ENCODE results near the gene SPTBN4.
A peak's percentile ranks its signal among the peaks of the same experiment; 100 is the strongest.

Gene SPTBN4

DNA sequence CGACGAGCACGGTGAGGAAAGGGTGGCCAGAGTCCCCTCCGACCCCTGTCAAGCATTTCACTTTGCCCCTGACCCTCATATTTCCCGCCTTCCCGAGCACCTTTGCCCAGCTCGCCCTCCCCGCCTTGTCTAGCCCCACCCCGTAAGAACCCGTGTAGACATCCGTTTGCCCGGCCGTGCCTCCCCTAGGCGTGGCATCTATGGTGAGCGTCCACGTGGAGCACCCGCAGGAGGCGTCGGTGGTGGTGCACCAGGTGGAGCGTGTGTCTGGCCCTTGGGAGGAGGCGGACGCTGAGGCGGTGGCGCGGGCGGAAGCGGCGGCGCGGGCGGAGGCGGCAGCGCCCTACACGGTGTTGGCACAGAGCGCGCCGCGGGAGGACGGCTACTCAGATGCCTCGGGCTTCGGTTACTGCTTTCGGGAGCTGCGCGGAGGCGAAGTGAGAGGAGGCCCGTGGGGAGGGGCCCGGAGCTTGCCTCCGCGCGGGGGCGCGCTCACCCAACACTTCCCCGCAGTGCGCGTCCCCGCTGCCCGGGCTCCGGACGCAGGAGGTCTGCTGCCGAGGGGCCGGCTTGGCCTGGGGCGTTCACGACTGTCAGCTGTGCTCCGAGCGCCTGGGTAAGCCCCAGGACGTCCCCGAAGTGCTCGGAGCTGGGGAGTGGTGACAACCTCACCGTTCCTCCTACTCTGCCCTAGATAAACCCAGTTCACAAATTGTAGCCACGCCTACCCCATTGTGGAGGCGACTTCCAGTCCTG is 138.6 kb downstream of the SPTBN4 start:
- peak; percentile 82 for DNase-seq

DNA sequence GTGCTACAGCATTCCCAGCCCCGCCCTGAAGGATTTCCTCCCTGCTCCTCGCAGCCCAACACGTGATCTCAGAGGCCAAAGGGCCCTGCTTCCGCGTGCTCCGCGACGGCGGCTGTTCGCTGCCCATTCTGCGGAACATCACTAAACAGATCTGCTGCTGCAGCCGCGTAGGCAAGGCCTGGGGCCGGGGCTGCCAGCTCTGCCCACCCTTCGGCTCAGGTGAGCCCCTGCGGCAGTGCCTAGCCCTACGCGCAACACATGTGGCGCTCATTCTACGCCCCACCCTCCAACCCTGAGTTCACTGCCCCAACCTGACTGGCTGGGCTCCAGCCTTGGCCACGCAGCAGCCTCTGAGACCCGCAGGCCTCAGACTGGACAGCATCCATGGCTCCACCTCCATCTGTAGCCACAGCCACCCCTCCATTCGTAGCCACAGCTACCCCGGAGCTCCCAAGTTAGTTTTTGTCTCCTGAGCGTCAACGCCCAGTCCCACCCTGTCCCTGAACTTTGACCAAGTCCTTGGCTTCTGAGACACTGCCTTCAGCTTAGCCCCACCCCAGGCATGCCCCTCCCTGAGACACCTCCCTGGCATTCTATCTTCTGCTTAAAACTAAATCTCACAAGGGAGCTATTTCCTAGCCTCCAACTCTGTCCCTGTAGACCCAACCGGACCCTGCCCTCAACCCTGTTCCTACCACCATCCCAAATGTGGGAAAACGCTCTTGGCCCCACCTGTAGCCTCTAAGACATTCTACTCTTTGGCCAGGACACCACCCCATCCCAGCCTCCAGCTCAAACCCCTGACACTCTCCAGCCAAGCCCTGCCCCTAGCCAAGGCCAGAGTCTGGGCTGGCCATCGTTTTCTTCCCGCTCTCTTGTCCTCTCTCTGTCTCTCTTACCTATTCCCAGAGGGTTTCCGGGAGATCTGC is 140.8 kb downstream of the SPTBN4 start:
- no peak for DNase-seq

DNA sequence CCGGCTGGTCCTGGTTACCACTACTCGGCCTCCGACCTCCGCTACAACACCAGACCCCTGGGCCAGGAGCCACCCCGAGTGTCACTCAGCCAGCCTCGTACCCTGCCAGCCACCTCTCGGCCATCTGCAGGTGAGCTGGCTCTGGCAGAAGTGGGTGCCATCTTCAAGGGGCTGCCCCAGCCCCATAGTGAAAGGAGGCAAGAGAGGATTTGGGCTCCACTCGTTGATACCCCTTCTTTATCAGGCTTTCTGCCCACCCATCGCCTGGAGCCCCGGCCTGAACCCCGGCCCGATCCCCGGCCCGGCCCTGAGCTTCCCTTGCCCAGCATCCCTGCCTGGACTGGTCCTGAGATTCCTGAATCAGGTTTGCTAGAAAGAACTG is 141.4 kb downstream of the SPTBN4 start:
- DNase-seq = no peak

DNA sequence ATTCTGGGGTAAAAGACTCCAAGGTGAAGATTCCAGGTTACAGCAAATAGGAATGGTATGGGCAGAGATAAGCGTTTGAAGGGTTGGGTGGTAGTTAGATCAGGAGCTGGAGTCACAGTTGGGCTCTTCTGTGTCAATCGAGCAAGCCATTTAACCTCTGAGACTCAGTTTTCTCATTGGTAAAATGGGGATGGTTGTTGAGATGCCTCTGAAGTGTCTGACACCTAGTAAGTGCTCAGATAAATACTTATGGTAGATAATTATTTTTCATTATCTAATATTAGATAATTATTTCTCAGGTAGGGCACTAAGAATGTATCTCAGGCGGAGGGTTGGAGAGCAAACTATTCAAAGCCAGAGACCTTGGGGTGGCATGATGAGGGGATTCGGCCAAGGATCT is 142.2 kb downstream of the SPTBN4 start:
- no peak for DNase-seq

DNA sequence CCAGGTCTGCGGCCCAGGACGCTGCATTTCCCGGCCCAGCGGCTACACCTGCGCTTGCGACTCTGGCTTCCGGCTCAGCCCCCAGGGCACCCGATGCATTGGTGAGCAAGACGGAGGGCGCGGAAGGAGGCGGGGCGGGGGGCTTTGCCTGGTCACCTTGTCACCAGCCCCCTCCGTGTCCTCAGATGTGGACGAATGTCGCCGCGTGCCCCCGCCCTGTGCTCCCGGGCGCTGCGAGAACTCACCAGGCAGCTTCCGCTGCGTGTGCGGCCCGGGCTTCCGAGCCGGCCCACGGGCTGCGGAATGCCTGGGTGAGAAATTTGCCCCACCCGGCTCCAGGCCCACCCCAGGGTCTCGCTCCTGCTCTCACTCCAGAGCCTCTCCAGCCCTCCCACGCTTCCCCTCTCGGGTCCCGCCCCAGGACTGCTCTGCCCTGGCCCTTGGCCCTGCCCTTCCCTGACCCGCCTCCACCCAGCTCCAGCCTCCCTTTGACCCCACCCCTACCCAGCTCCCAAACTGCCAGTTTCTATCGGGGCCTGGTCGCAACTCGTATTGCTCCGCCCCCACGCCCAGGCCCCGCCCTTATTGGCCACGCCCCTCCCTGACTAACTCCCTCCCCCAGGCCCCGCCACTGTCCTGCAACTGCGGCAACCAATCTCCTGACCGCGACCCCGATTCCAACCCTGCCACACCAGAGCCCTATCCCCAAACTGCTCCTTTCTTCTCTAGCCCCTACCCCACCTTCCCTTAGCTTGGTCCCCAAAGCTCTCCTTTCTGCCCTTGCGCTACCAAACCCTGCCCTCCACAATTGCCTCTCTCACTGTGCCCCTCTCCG is 143.0 kb downstream of the SPTBN4 start:
- peak; percentile 96 for DNase-seq

DNA sequence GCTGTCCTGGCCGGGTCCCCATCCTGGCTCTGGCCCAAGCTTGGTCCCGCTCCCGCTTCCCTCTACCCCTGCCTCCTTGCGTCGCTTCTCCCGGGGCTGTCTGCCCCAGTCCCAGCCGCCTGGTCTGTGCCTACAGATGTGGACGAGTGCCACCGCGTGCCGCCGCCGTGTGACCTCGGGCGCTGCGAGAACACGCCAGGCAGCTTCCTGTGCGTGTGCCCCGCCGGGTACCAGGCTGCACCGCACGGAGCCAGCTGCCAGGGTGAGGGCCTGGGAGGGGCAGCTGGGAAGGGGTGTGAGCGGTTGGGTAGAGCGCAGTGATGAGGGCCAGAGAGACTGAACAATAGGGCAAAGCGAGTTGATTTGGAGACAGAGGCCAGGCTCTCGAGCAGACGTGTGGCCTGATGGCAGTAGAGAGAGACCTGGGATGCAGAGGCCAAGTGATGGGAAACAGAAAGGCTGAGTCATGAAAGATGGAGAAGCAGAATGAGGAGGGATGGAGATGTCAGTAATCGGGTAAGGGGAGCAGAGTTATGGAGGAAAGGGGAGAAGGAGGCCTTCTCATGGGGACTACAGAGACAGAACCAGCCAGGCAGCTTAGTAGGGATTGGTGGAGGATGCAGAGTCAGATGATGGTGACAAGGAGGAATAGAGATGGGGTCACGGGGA is 143.7 kb downstream of the SPTBN4 start:
- peak; percentile 77 for DNase-seq

DNA sequence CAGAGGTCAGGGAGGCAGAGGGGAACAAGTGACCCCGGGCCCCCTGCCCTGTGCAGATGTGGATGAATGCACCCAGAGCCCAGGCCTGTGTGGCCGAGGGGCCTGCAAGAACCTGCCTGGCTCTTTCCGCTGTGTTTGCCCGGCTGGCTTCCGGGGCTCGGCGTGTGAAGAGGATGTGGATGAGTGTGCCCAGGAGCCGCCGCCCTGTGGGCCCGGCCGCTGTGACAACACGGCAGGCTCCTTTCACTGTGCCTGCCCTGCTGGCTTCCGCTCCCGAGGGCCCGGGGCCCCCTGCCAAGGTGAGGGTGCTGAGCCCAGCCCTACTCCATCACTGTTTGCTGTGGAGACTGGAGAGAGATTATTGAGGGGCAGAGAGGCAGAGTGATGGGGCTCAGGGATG is 144.3 kb downstream of the SPTBN4 start:
- no peak for DNase-seq

DNA sequence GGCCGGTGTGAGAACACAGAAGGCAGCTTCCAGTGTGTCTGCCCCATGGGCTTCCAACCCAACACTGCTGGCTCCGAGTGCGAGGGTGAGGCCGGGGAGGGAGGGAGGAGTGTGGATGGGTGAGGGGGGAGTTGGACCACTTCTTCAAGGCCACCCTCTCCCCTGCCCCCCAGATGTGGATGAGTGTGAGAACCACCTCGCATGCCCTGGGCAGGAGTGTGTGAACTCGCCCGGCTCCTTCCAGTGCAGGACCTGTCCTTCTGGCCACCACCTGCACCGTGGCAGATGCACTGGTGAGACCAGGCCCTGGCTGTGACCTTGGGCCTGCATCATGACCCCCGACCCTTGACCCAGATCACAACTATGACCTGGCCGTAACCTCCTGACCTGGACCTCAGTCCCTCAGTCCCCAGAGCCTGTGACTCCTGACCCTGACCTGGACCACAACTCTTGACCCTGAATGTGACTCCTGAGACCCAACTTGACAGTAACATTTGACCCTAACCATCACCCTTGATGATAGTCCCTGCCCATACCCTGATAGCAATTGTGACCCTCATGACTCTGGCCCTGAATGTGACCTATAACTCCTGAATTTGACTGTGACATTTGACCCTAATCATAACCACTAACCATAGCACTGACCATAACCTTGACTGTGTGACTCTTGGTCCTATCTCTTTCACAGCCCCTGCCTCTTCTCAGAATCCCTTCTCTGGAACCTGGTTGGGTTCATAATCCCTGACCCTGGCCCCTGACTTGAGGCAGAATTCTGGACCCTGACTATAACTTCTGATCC is 145.3 kb downstream of the SPTBN4 start:
- DNase-seq = no peak

DNA sequence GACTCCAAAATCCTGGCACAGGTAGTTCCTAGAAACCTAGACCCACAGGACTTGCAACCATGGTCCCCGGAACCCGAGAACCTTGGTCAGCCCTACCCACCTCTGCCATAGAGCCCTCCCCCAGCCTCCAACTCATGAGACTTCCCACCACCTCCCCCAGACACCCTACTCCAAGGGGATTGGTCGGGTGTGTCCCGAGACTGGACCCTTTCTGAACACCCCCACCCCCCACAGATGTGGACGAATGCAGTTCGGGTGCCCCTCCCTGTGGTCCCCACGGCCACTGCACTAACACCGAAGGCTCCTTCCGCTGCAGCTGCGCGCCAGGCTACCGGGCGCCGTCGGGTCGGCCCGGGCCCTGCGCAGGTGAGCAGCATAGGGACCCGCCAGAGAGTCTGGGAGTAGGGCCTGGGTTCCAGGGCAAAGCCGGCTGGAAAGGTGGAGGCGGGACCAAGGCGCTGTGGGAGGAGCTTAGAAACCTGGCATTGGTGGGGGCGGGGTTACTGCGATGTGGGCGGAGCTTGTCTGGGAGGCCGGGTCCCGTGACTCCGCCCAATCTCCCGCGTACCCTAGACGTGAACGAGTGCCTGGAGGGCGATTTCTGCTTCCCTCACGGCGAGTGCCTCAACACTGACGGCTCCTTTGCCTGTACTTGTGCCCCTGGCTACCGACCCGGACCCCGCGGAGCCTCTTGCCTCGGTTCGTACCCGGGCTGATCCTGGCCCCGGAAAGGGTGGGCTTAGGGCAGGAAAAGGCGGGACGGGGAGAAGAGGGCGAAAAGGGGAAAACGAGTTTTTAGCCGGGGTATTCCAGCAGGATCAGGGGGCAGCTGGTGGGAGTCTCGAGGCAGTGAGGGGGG is 146.3 kb downstream of the SPTBN4 start:
- DNase-seq = peak; percentile 93

DNA sequence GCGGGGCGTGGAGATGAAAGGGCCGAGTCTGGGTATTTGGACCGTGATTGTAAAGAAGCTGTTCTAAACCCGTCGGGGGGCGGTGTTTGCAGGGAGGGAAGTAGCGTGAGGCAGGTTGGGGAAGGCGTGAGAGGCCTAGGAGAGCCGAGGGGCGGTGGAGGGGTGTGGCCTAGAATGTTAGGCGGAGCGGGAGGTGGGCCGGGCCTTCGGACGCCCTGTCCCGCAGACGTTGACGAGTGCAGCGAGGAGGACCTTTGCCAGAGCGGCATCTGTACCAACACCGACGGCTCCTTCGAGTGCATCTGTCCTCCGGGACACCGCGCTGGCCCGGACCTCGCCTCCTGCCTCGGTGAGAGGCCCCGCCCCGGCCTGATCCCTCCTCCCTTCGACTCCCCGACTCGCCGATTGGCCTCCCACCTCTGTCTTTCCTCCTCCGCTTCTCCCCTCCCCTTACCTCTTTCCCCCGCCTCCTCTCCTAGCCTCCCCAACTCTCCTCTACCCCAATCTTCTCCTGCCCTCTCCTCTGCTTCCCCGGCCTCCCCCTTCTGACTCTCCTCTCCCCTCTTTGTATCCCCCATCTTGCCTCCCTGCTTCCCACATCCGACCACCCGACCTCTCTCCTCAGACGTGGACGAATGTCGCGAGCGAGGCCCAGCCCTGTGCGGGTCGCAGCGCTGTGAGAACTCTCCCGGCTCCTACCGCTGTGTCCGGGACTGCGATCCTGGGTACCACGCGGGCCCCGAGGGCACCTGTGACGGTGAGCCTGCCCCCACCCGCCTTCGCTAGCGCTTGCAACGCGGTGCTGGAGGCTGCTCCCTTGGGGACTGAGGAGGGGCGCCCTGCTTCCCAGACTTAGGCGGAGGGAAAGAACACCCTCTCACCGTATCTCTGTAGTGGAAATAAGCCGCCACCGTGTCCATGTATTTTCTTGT is 147.2 kb downstream of the SPTBN4 start:
- peak; percentile 93 for DNase-seq

DNA sequence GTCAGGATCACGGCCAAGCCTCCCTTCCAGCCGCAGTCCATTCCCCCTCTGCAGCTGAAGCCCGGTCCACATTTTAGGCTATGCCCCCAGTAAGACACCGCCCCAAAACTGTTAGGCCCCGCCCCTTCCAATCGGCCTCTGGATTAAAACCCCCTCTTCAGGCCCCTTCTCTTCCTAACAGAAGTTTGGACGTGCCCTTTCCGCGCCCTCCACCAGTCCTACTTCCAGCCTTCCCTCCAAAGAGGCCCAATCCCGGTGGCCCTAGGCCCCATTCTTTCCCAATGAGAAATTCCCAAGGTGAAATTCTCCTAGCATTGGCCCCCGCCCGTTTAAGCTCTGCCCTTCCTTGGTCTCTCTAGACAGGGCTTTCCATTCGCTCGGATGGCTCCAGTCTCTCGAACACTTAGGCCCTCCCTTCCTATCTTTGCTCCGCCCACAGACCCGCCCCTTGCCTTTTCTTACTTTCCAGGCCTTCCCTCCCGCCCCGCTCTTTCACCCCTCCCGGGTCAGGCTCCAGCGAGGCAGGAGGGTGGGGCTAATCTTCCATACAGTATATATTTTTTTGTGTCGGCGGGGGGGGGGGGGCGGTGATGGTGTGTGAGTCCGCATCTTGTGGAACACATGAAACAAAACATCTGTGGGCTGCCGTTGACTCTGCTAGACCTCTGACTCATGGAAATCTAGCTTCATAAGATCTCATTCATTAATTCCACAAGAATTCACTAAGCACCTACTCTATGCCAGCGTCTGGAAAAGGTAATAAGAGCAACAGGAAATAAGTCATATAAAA is 148.0 kb downstream of the SPTBN4 start:
- peak; percentile 99 for DNase-seq

DNA sequence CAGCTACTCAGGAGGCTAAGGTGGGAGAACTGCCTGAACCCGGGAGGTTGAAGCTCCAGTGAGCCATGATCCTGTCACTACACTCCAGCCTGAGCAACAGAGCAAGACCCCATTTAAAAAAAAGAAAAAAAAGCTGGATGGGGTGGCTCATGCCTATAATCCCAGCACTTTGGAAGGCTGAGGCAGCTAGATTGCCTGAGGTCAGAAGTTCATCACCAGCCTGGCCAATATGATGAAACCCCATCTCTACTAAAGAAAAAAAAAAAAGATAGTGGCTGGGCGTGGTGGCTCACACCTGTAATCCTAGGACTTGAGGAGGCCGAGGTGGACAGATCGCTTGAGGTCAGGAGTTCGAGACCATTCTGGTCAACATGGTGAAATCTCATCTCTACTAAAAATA is 149.4 kb downstream of the SPTBN4 start:
- no peak for DNase-seq

DNA sequence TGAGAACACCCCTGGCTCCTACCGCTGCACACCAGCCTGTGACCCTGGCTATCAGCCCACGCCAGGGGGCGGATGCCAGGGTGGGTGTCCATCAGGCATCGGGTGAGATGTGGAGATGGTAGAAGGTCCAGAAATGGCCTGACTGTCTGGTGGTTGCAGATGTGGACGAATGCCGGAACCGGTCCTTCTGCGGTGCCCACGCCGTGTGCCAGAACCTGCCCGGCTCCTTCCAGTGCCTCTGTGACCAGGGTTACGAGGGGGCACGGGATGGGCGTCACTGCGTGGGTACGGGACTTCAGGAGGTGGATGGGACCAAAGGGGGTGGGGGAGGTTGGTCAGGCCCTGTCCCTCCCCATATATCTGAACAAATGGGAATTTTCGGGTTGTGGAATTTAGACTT is 150.1 kb downstream of the SPTBN4 start:
- DNase-seq = no peak

DNA sequence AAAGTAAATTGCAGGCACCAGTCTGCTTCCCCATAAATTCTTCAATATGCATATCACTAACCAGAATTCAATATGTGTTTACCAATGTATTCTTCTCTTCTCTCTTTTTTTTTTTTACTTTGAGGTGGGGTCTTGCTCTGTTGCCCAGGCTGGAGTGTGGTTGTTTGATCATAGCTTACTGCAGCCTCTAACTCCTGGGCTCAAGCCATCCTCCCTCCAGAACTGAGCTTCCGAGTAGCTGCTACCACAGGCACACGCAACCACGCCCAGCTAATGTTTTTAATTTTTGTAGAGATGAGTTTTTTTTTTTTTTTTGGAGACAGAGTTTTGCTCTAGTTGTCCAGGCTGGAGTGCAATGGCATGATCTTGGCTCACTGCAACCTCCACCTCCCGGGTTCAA is 151.2 kb downstream of the SPTBN4 start:
- no peak for DNase-seq

DNA sequence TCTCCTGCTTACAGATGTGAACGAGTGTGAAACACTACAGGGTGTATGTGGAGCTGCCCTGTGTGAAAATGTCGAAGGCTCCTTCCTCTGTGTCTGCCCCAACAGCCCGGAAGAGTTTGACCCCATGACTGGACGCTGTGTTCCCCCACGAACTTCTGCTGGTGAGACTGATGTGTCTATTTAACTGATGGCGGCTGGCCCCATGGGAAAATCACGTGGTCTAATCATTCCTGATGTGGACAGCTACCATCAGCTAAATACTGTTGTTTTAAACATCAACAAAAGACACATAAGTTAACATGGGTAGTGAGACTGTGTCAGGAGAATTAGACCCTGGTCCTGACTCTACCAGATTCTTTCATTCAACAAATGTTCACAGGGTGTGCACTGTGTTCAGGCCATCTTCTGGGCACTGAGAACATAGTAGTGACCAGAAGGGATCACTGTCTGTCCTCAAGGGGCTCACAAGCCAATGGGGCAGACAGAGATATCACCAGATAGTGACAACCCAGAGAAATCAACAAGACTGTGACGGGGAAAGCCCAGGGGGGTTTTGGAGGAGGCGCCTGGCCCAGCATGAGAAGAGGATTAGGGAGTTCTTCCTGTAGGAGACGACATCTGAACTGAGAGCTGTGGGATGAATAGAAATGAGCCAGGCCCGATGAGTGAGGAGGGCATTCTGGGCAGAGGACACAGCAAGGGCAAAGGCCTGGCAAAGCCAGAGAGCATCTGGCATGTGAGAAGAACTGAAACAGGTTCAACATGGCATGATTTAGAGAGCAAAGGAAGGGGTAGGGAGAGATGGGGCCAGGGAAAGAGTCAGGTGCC is 152.7 kb downstream of the SPTBN4 start:
- DNase-seq = no peak

DNA sequence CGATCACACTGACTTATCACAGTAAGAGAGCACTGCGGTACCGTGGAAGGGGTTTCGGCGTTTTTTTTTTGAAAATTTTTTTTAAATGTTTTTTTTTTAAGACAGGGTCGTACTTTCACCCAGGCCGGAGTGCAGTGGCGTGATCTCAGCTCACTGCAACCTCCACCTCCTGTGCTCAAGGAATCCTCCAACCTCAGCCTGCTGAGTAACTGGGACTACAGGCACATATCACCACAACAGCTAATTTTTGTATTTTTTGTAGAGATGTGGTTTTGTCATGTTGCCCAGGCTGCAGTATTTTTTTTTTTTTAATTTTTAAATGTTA is 153.3 kb downstream of the SPTBN4 start:
- no peak for DNase-seq

DNA sequence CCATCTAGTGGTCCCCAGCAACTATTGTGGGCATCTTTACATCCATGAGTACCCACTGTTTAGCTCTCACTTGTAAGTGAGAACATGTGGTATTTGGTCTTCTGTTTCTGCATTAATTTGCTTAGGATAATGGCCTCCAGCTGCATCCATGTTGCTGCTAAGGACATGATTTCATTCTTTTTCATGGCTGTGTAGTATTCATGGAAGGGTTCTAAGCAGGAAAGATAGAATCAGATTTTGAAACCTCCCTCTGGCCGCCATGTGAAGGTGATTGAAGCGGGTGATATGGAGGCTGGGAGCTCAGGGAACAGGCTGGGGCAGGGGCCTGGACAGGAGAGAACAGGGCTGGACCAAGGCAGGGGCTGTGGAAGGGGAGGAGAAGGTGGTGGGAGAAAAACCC is 154.5 kb downstream of the SPTBN4 start:
- DNase-seq = no peak
